Erythroblast (primary cell): ENCODE data around the gene CLK4.

ENCODE experiments used
- GATA1 ChIP-seq: IDR thresholded peaks from 2 replicates; pipeline ENCODE4 v1.6.1; 2011; ENCODE audit warnings: low read depth, mild to moderate bottlenecking, control low read depth, low read length, moderate library complexity
- POLR2A ChIP-seq: IDR thresholded peaks from 2 replicates; pipeline ENCODE4 v1.6.1; 2011; ENCODE audit warnings: mild to moderate bottlenecking, low read length

DNA sequence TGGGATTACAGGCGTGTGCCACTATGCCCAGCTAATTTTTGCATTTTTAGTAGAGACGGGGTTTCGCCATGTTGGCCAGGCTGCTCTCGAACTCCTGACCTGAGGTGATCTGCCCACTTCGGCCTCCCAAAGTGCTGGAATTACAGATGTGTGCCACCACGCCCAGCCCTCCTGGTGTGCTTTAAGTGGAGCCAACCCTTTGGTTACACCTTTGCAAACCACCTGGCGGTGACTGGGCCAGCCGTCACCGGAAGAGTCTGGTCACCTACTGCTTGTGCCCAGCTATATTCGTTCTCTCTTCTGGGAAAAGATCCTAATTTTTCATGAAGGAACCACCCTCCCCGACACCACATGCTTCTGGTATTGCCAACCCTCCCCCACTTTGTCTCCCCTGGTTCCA lies 72.5 kb downstream of the CLK4 start:
- TF ChIP-seq POLR2A (no peak), GATA1 (no peak)
